Measurements from ENCODE around the gene KHDC4.

The KHDC4 gene

DNA sequence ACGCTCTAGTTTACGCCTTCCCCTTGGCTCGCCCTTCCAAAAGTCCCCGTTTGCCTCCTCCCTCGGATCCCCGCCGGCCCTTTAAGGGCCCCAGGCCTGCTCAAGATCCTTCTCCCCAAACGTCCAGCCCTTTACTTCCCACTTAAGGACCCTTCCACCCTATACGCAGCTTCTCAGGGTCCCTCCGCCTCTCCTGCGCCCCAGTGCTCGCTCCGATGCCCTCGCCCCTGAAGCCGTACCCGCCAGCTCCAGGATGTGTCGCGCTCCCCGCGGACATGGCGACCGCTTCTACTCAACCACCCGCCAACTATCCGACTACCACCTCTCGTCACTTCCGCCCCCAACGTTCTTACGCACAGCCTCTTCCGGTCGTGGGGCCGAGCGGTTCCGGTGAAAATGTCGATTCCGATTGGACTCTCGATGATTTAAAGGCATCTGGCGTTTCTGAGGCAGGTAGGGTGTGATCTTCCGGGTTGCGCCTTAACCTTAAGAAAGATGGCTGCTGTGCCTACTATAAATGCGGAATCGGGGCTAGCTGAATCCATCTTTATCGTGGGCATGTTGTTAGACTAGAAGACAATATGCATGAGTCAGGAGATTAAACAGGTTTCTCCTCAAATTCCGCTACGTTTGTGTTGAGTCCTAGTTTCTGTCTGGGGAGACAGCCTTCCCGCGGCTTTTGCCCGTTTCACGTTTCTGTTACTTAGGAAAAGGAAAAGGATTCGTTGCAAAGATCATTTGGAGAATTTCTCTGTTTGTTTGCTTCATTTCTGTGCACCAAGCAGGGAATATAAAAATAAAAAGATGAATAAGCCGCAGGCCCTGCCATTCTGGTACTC lies at the start of gene KHDC4:
Gene KHDC4, minus strand, starts transcription at position 317 of the 839 bp plus-strand sequence. Its CDS starts 40 bp downstream, at position 277.
- Histone ChIP-seq H3K9me3 (no peaks in the 10 kb centered on the region), H3K36me3 (peaks cover 44% of the 10 kb centered on the region), H3K27me3 (no peaks in the 10 kb centered on the region), H3K27ac (peak within 1 kb of the TSS; percentile 97), H3K4me3 (peak within 1 kb of the TSS; percentile 93), H4K20me1 (peaks cover 46% of the 10 kb centered on the region), H3K9ac (peak within 1 kb of the TSS; percentile 97), H3K4me1 (peaks cover 56% of the 10 kb centered on the region), H3K4me2 (peak within 1 kb of the TSS; percentile 90)
- no peak for TF ChIP-seq Cebpa-rat (IDR thresholded peaks at IDR 0.05)

DNA sequence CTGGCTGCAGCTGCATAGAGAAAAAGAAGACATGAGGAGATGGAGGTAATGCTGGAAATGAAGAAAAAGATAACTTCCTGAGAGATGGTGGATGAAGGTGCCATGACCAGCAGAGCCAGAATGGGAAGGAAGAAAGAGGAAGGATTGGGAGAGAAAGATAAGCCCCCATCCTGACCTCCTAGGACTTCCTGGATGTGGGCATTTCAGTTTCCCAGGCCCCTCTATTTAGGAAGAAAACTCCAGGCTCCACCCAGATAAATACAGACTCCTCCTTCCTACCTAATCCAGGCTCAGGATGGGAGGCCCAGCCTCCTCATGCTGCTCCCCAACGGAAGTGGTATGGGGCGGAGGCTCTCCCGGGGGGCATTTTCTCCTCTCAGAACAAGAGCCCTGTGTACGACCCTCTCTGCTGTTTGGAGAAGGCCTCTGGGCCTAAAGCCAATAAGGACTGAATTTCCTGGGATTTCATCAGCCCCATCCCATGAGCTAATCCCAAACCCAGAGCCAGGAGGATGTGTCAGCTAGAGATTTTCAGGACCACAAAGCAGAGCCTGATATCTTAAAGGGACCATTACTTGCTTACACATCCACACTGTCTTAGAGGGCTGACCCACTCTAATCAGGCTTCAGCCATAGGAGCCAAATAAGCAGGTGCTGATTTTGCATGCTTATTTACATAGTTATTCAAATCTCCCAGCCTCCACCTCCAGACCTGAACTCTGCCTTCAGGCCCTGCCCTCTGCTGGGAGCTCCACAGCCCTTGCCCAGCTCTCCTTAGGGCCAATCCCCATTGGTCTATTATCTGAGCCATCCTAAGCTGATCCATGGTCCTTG lies 49.2 kb upstream of the KHDC4 start:
- no peak overlapping the region for H3K9ac ChIP-seq
- TF ChIP-seq Cebpa-rat (IDR thresholded peaks at IDR 0.05) = no peak
- peak overlapping the region; percentile 93 for H3K4me2 ChIP-seq
- H3K36me3 ChIP-seq = no peaks in the 10 kb centered on the region
- H3K4me1 ChIP-seq = peaks cover 73% of the 10 kb centered on the region
- no peak overlapping the region for H3K27ac ChIP-seq
- H3K9me3 ChIP-seq = no peaks in the 10 kb centered on the region; the same call in 1 of the 2 replicates
- no peaks in the 10 kb centered on the region for H4K20me1 ChIP-seq
- no peaks in the 10 kb centered on the region for H3K27me3 ChIP-seq
- no peak overlapping the region for H3K4me3 ChIP-seq

DNA sequence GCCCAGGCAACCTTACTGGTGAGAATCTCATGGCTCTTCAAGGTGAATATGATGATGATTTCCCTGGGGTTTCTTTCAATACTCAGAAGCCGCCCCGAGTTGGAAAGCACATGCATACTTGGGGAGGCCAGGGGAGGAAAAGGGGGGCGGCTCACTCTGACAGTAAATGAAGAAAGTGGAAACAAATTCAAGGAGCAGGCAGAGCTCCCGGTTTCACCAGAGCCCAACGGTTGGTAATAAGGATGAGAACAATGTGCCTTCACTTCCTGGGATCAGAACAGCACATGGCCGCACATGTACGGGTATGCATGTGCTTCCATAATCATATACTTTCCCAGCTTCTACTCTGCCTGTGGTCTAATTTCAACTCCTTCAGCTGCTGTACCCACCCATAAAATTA lies 47.9 kb upstream of the KHDC4 start:
- H3K36me3 ChIP-seq = no peaks in the 10 kb centered on the region
- H3K9me3 ChIP-seq = no peaks in the 10 kb centered on the region
- peaks cover 69% of the 10 kb centered on the region for H3K4me1 ChIP-seq
- H4K20me1 ChIP-seq = no peaks in the 10 kb centered on the region; the same call in 1 of the 2 replicates
- H3K4me3 ChIP-seq = peak overlapping the region; percentile 96; the same call in 1 of the 2 replicates
- peak overlapping the region; percentile 99; the same call in 1 of the 2 replicates for H3K9ac ChIP-seq
- peak overlapping the region; percentile 93 for H3K4me2 ChIP-seq
- peak overlapping the region; percentile 99 for H3K27ac ChIP-seq
- TF ChIP-seq Cebpa-rat (IDR thresholded peaks at IDR 0.05) = no peak
- H3K27me3 ChIP-seq = no peaks in the 10 kb centered on the region

DNA sequence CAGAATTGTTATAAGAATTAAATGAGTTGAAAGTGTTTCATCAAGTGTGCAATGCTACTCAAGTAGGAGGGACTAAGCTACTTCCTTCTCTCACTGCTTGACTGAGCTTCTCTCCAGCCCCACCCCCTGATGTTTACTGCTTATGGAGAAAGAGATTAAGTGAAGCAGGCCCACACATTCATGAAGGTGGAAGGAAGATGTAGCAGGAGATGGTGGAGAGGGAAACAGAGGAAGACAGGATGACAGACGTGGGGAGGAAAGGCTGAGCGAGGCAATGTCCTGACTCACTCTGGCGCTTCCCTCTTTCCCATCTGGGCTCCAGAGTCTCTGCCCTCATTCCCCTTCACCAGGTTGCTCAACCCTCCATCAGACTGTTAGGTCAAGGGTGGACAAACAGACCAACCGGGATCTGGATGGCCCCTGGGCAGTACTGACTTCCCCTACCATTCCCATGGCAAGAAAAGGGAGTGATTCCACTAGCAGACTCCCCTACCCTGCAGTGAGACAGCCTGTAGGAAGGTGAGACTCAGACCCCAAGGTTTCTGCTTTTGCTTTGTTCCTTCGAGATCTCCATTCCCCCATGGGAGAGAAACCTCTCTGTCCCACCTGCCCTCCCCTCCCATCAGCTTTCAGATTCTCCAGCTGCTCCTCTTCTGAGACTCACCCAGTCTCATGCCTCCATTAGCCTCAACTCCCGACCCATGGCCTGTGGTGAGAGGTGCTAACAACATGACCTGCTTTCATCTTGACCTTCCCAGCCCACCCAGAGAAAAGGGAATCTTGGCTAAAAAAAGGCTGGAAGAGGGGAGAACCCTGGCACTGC lies 47.3 kb upstream of the KHDC4 start:
- Histone ChIP-seq H3K4me2 (peak overlapping the region; percentile 93), H3K4me1 (peaks cover 63% of the 10 kb centered on the region), H3K27ac (peak overlapping the region; percentile 99), H3K9ac (peak overlapping the region; percentile 99), H4K20me1 (peaks cover under 1% of the 10 kb centered on the region), H3K4me3 (peak overlapping the region; percentile 96), H3K27me3 (no peaks in the 10 kb centered on the region), H3K9me3 (no peaks in the 10 kb centered on the region), H3K36me3 (no peaks in the 10 kb centered on the region)
- no peak for TF ChIP-seq Cebpa-rat (IDR thresholded peaks at IDR 0.05)

DNA sequence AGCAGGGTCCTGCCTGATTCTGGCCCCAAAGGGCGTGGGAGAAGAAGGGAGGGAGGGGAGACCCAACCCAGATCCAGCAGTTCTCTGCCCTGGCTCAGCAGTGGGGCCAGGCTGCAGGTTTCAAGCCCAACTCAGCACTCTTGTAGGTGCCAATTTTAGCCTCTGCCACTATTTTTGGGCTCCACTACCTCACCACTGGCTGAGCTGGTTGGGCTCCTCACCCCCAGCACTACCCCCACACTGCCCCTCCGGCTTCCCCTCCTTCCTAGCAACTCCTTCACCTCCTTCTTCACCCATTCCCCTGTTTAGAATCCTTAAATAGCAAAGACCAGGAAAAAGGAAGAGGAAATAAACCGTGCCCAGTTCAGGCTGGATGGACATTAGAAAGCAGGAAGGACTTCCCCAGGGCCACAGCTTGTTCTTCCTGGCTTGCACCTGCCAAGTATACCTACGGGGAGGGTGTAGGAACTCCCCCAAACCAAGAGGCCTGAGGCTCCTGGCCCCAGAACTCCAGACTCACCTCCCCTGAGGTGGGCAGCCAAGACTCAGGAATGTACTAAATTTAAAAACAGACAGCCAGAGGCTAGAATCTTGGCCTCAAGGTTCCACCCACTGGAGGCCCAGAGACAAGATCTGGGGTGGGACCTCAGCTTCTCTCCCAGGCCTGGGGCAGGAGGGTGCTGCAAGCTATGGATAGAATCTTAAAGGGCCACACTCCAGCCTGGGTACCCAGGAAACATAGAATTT lies 45.6 kb upstream of the KHDC4 start:
- Histone ChIP-seq H3K36me3 (peaks cover 5% of the 10 kb centered on the region), H3K9me3 (no peaks in the 10 kb centered on the region), H3K27ac (peak overlapping the region; percentile 99), H3K4me1 (peaks cover 67% of the 10 kb centered on the region), H3K4me3 (peak overlapping the region; percentile 96), H3K27me3 (no peaks in the 10 kb centered on the region), H3K9ac (peak overlapping the region; percentile 99), H3K4me2 (peak overlapping the region; percentile 93), H4K20me1 (peaks cover 18% of the 10 kb centered on the region)
- TF ChIP-seq Cebpa-rat (IDR thresholded peaks at IDR 0.05) = no peak

DNA sequence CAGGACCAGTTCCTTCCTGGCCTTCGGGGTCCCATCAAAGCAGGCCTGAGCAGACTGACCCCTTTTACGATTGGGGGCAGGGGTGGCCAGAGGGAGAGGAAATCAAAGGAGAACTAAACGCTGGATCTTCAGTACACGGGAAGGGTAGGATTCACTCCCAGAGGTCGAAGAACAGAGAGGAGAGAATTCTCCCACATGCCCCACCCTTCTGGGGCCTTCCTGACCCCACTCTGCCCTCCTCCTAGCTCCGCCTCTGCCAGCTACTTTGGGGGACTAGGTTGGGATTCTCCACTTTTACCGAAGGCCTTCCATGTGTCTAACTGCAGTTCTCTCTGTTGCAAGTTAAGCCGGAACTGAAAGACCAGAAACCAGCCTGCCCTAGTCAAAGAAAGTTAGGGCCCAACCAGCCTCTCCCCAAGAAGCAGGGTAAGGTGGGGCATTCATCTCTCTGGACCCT lies 44.8 kb upstream of the KHDC4 start:
- no peaks in the 10 kb centered on the region for H3K27me3 ChIP-seq
- H3K4me2 ChIP-seq = peak overlapping the region; percentile 93
- TF ChIP-seq Cebpa-rat (IDR thresholded peaks at IDR 0.05) = no peak
- H4K20me1 ChIP-seq = peaks cover 25% of the 10 kb centered on the region
- H3K9me3 ChIP-seq = no peaks in the 10 kb centered on the region
- H3K9ac ChIP-seq = peak overlapping the region; percentile 99
- peaks cover 12% of the 10 kb centered on the region for H3K36me3 ChIP-seq
- peak overlapping the region; percentile 99 for H3K27ac ChIP-seq
- peak overlapping the region; percentile 96 for H3K4me3 ChIP-seq
- H3K4me1 ChIP-seq = peaks cover 67% of the 10 kb centered on the region

DNA sequence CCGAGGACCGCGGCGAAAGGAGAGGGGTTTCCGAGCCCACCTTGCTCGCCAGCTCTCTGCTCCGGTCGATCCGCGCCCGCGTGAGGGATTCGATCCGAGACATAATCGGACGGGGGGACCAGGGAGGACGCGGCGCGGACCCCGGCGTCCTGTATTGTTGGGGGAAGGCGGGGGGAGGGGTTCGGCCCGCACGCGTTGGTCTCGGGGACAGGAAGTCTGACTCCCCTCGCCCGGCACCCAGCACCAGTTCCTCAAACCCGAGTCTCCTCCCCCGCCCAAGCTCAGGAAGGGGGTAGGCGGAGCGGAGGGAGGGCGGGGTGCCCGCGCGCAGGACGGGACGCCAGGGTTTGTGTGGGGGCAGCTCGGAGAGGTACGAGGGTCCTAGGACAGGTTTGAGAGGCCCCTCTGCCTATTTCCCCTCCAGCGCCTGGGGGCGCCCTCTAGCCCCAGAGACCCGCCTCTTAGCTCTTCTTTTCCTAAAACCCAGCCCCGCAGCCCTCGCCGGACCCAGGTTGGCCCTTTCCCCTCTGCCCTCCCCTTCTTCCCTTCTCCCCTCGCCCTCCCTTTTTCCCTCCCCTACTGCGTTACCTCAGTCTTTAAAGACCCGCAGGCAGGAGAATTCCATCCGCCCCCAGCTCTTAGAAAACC lies 44.2 kb upstream of the KHDC4 start, which contains the start of gene ARHGEF2:
Gene ARHGEF2, minus strand, starts transcription at position 223 of the 648 bp plus-strand sequence. Its CDS starts 120 bp downstream, at position 103.
- Histone ChIP-seq H3K27ac (peak within 1 kb of the TSS; percentile 99), H3K9me3 (no peaks in the 10 kb centered on the region), H3K4me3 (peak within 1 kb of the TSS; percentile 96), H3K9ac (peak within 1 kb of the TSS; percentile 99), H3K4me1 (peaks cover 67% of the 10 kb centered on the region), H3K36me3 (peaks cover 17% of the 10 kb centered on the region), H4K20me1 (peaks cover 31% of the 10 kb centered on the region), H3K4me2 (peak within 1 kb of the TSS; percentile 100), H3K27me3 (no peaks in the 10 kb centered on the region)
- TF ChIP-seq Cebpa-rat (IDR thresholded peaks at IDR 0.05) = no peak

DNA sequence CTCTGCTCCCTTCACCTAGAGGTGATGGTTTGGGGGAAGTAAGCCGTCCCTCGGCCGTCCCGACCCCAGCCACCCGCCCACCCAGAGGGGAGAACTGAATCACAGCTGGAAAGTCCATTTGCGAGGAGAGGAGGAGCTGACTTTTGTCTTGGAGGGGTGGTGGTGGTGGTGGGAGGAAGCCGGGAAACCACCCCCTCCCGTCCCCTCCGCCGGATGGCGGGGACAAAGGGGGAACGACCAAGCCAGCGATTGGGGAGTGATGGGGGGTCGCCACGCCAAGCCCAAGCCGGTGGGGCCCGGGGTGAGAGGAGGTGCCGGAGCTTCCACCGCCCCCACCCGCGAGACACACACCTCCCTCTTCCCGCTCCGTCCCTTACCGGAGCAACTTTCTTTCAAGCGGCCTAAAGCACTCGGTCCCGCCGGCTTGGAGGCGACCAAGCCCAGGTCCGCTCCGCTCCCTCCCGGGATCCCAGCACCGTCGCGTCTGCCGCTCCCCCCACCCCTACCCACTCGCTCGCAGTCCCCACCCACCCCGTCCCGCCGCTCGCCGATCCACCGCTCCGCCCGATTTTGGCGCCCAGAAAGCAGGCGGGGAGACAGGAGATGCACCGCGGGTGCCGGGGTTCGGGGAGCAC lies 43.6 kb upstream of the KHDC4 start:
- Histone ChIP-seq H3K36me3 (peaks cover 23% of the 10 kb centered on the region), H3K27ac (peak overlapping the region; percentile 99), H3K9me3 (no peaks in the 10 kb centered on the region), H3K4me3 (peak overlapping the region; percentile 96), H4K20me1 (peaks cover 37% of the 10 kb centered on the region), H3K9ac (peak overlapping the region; percentile 99), H3K4me2 (peak overlapping the region; percentile 100), H3K4me1 (peaks cover 67% of the 10 kb centered on the region), H3K27me3 (no peaks in the 10 kb centered on the region)
- TF ChIP-seq Cebpa-rat (IDR thresholded peaks at IDR 0.05) = no peak
